HepG2 (cell line): Measurements from ENCODE around the gene HYAL1. TPM values are rescaled to one million over a fixed set of nuclear protein-coding genes. Genes with fewer than 3 reads are reported as not detected.

Experiments
- CC2D1A ChIP-seq: sonication (generic); formaldehyde crosslinking; IDR thresholded peaks from 2 replicates; pipeline ENCODE4 v1.8.1; 2023; ENCODE audit warnings: mild to moderate bottlenecking, missing genetic modification reagents
- FOXC1 ChIP-seq: sonication (generic); formaldehyde crosslinking; IDR thresholded peaks from 2 replicates; pipeline ENCODE4 v1.8.0; 2022; ENCODE audit warnings: mild to moderate bottlenecking, missing genetic modification reagents, borderline replicate concordance
- HES4 ChIP-seq: sonication (generic); formaldehyde crosslinking; IDR thresholded peaks from 2 replicates; pipeline ENCODE4 v1.9.0; 2021; ENCODE audit warnings: mild to moderate bottlenecking, missing genetic modification reagents, borderline replicate concordance
- KIAA2018 ChIP-seq: sonication (generic); formaldehyde crosslinking; IDR thresholded peaks from 2 replicates; pipeline ENCODE4 v1.5.0; 2020; ENCODE audit warnings: mild to moderate bottlenecking, missing genetic modification reagents, borderline replicate concordance
- POLR2A ChIP-seq, 2 experiments: IDR thresholded peaks; 2 replicates each; pipeline ENCODE4 v1.6.1; 2011; ENCODE audit warnings: low read depth in 2 of 2, low read length in 2 of 2, mild to moderate bottlenecking in 1 of 2, moderate library complexity in 1 of 2; ENCODE audit not compliant: insufficient read depth in 1 of 2
- POLR2AphosphoS2 ChIP-seq: IDR thresholded peaks from 2 replicates; pipeline ENCODE4 v1.6.1; 2011; ENCODE audit warnings: low read depth, low read length, improper control_type of control experiment
- SIX1 ChIP-seq: sonication (generic); formaldehyde crosslinking; IDR thresholded peaks from 2 replicates; pipeline ENCODE4 v1.4.0; 2020; ENCODE audit warnings: missing genetic modification reagents, borderline replicate concordance
- TEAD3 ChIP-seq: optimal IDR thresholded peaks from 2 replicates; pipeline ENCODE3; 2016; ENCODE audit warnings: borderline replicate concordance
- TFAP4 ChIP-seq: sonication (generic); IDR thresholded peaks from 2 replicates; pipeline ENCODE4 v1.6.1; 2016; ENCODE audit warnings: low read depth, borderline replicate concordance
- TFE3 ChIP-seq: IDR thresholded peaks from 2 replicates; pipeline ENCODE4 v1.6.1; 2016
- TRIM22 ChIP-seq: fragments of 450-650 bp; IDR thresholded peaks from 2 replicates; pipeline ENCODE4 v1.6.1; 2017
- ZFP62 ChIP-seq: sonication (generic); formaldehyde crosslinking; IDR thresholded peaks from 2 replicates; pipeline ENCODE4 v1.4.0; 2020; ENCODE audit warnings: missing genetic modification reagents
- ZNF343 ChIP-seq: sonication (generic); formaldehyde crosslinking; IDR thresholded peaks from 2 replicates; pipeline ENCODE4 v1.4.0; 2020; ENCODE audit warnings: mild to moderate bottlenecking, missing genetic modification reagents
- ZNF430 ChIP-seq: sonication (generic); formaldehyde crosslinking; IDR thresholded peaks from 2 replicates; pipeline ENCODE4 v1.9.0; 2021; ENCODE audit warnings: mild to moderate bottlenecking, missing genetic modification reagents
- ZNF569 ChIP-seq: sonication (generic); formaldehyde crosslinking; IDR thresholded peaks from 2 replicates; pipeline ENCODE4 v1.5.0; 2020; ENCODE audit warnings: mild to moderate bottlenecking, missing genetic modification reagents, moderate library complexity, borderline replicate concordance
- ZNF790 ChIP-seq: sonication (generic); formaldehyde crosslinking; IDR thresholded peaks from 2 replicates; pipeline ENCODE4 v1.8.0; 2022; ENCODE audit warnings: missing genetic modification reagents, mild to moderate bottlenecking, borderline replicate concordance
- ZNF850 ChIP-seq: sonication (generic); formaldehyde crosslinking; conservative IDR thresholded peaks from 2 replicates; pipeline ENCODE4 v1.9.0; 2021; ENCODE audit warnings: mild to moderate bottlenecking, missing genetic modification reagents
- polyA plus RNA-seq, 8 experiments: library from polyadenylated mRNA; depleted of rRNA in 3 of 8; stranded (reverse) in 7 of 8; unstranded in 1 of 8; fragments of >200 nt; fragmentation: Illumina TruSeq in 4 of 8; extraction: Trizol in 4 of 8; gene quantifications; 2 replicates each; pipeline versions ENCODE4 v1.2.1 to v1.2.3, GENCODE V29; 2011 to 2016; ENCODE audit warnings: low read depth in 4 of 8, missing spikeins in 1 of 8, mixed read lengths in 1 of 8; ENCODE audit not compliant: insufficient read depth in 1 of 8
- total RNA-seq, 5 experiments: library from RNA; depleted of rRNA; stranded (reverse); fragments of >200 nt; fragmentation: Illumina TruSeq; extraction: Trizol; gene quantifications; 2 replicates each; pipeline ENCODE4 v1.2.3, GENCODE V29; 2016; ENCODE audit warnings: low read depth in 1 of 5
- TF ChIP-seq, protein P1 (sequence below): sonication (generic); formaldehyde crosslinking; IDR thresholded peaks from 2 replicates; pipeline ENCODE4 v1.4.0; 2020; ENCODE audit warnings: missing genetic modification reagents

Gene HYAL1
- total and polyA plus RNA-seq, 2 of the 13 experiments (the other 11 are each of a cell fraction or from before 2014, with no cell fraction given): 76.5 to 193 TPM

GRCh38 chr3:50269977-50270413, 33.4 kb downstream of the HYAL1 start (continued):
- TF ChIP-seq KIAA2018: no peak
- no peak for TF ChIP-seq POLR2AphosphoS2
- no peak; a peak in 1 of 4 replicates for TF ChIP-seq POLR2A (IDR thresholded peaks at IDR 0.05; ENCODE audit: insufficient read depth in 1 of 2, low read depth in 2 of 2, low read length in 2 of 2)
- TF ChIP-seq, protein P1, sequence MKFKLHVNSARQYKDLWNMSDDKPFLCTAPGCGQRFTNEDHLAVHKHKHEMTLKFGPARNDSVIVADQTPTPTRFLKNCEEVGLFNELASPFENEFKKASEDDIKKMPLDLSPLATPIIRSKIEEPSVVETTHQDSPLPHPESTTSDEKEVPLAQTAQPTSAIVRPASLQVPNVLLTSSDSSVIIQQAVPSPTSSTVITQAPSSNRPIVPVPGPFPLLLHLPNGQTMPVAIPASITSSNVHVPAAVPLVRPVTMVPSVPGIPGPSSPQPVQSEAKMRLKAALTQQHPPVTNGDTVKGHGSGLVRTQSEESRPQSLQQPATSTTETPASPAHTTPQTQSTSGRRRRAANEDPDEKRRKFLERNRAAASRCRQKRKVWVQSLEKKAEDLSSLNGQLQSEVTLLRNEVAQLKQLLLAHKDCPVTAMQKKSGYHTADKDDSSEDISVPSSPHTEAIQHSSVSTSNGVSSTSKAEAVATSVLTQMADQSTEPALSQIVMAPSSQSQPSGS (CRISPR knock-in tag): no peak
- TF ChIP-seq FOXC1: 0 out of 2 replicates have a peak, but pooled peaks have one; percentile 15
- no peak for TF ChIP-seq TFAP4
- TF ChIP-seq ZNF430: no peak
- no peak for TF ChIP-seq ZFP62 (CRISPR knock-in tag)
- no peak for TF ChIP-seq HES4 (CRISPR knock-in tag)
- no peak for TF ChIP-seq TFE3 (CRISPR knock-in tag)
- TF ChIP-seq ZNF790: no peak
- TF ChIP-seq TEAD3 (CRISPR knock-in tag): no peak
- no peak for TF ChIP-seq TRIM22
- no peak for TF ChIP-seq CC2D1A (CRISPR knock-in tag)
- TF ChIP-seq ZNF850 (CRISPR knock-in tag): no peak
- TF ChIP-seq ZNF569: no peak
- TF ChIP-seq SIX1 (CRISPR knock-in tag): no peak
- TF ChIP-seq ZNF343: peak; percentile 59; the same call in 1 of the 2 replicates
